ENCODE data around the gene ZNF467. TPM values are rescaled to one million over a fixed set of nuclear protein-coding genes. Genes with fewer than 3 reads are reported as not detected.

The ZNF467 gene
- total and polyA plus RNA-seq, 2 of the 8 experiments (the other 6 are each of a cell fraction or from before 2014, with no cell fraction given) = 0.50 to 0.51 TPM

- ChIA-PET POLR2A (ENCODE audit: partially characterized antibody) (no interaction called here), CTCF (ENCODE audit: partially characterized antibody) (interaction anchor here (1.0 to 4.0 kb wide), 9 partner anchors 10 to 299 kb away, joined by 3 to 22 read pairs (median 4); no protein-coding TSS in a partner anchor)
- Histone ChIP-seq H3K4me2 (ENCODE audit: insufficient read depth in 1 of 2, low read depth in 2 of 2, low read length in 2 of 2) (no peak overlapping the region), H3K27me3 (replicated peaks in 1 of 4; ENCODE audit: control insufficient read depth in 3 of 4, extremely low read depth in 1 of 4, insufficient read depth in 3 of 4, low read length in 3 of 4) (no peaks in the 10 kb centered on the region), H3K4me1 (replicated peaks in 1 of 4; ENCODE audit: control insufficient read depth in 3 of 4, insufficient read depth in 4 of 4, low read length in 3 of 4) (peaks cover 0 to 5% (median 0%) of the 10 kb centered on the region in 4 experiments; a peak in 1 of 7 replicates), H3K14ac (ENCODE audit: insufficient read length) (no peak overlapping the region), H3K79me1 (ENCODE audit: low read depth, low read length) (no peaks in the 10 kb centered on the region), H3K18ac (ENCODE audit: extremely low read depth, low read length) (no peak overlapping the region), H3K79me2 (ENCODE audit: control insufficient read depth in 1 of 2, insufficient read depth in 2 of 2, low read length in 2 of 2) (no peaks in the 10 kb centered on the region), H3K36me3 (ENCODE audit: control insufficient read depth in 2 of 4, insufficient read depth in 4 of 4, low read length in 3 of 4) (peaks cover 0 to 8% (median 7%) of the 10 kb centered on the region in 4 experiments; a peak in 5 of 8 replicates), H4K91ac (replicated peaks; ENCODE audit: insufficient read length, low read length) (no peak overlapping the region), H2BK5ac (ENCODE audit: low read depth, low read length) (no peak overlapping the region), H3K23ac (ENCODE audit: insufficient read length) (no peak overlapping the region), H4K8ac (ENCODE audit: extremely low read depth, insufficient read depth, low read length) (no peak overlapping the region), H2BK20ac (ENCODE audit: low read length) (no peak overlapping the region), H4K20me1 (replicated peaks in 1 of 2; ENCODE audit: control insufficient read depth in 1 of 2, insufficient read depth in 2 of 2, low read length in 2 of 2) (peaks cover 0 to 9% of the 10 kb centered on the region in 2 experiments), H2AK5ac (ENCODE audit: low read depth, low read length) (no peak overlapping the region), H3K9me3 (ENCODE audit: insufficient read depth in 2 of 2, low read depth in 1 of 2, low read length in 1 of 2) (no peaks in the 10 kb centered on the region), H2BK12ac (ENCODE audit: low read depth, low read length) (no peak overlapping the region), H3K27ac (ENCODE audit: low read depth, low read length) (no peak overlapping the region), H3K56ac (replicated peaks; ENCODE audit: insufficient read length, low read depth, low read length) (no peak overlapping the region), H2BK15ac (ENCODE audit: low read length) (no peak overlapping the region), H3K4ac (replicated peaks; ENCODE audit: insufficient read length, low read depth, low read length) (no peak overlapping the region), H3K9ac (replicated peaks in 1 of 4; ENCODE audit: extremely low read depth in 1 of 4, low read depth in 3 of 4, low read length in 3 of 4) (no peak overlapping the region), H3K4me3 (ENCODE audit: extremely low read depth in 1 of 4, insufficient read depth in 2 of 4, low read depth in 3 of 4, low read length in 4 of 4) (no peak overlapping the region), H2BK120ac (replicated peaks; ENCODE audit: low read depth, low read length) (no peak overlapping the region), H3K23me2 (ENCODE audit: low read depth, low read length) (no peaks in the 10 kb centered on the region), H2AFZ (ENCODE audit: low read length) (no peak overlapping the region), H4K5ac (ENCODE audit: insufficient read length, low read depth, low read length) (no peak overlapping the region)
- 96% methylated on average over 10 of the region's 10 CpGs; no CpG with 5 or more reads in 1 of the 2 experiments for WGBS, 2 experiments (ENCODE audit: extremely low coverage in 1 of 2, insufficient coverage in 1 of 2, insufficient read length in 1 of 2, insufficient replicate concordance in 2 of 2, low coverage in 1 of 2, low lambda C conversion rate in 2 of 2, missing lambda C conversion rate in 1 of 2)
- DNase-seq (ENCODE audit: low read depth in 1 of 2, low spot score in 2 of 2) (no peak), FAIRE-seq (no peak)
- TF ChIP-seq, protein P1, sequence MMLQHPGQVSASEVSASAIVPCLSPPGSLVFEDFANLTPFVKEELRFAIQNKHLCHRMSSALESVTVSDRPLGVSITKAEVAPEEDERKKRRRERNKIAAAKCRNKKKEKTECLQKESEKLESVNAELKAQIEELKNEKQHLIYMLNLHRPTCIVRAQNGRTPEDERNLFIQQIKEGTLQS (IDR thresholded peaks at IDR 0.05; ENCODE audit: insufficient read depth, low read depth, low read length) = no peak
- no peak for TF ChIP-seq MAFK (IDR thresholded peaks at IDR 0.05; ENCODE audit: low read depth, low read length)
- TF ChIP-seq RNF2 (IDR thresholded peaks at IDR 0.05; ENCODE audit: borderline replicate concordance, low read depth, low read length, missing control alignments, poor library complexity, severe bottlenecking) = no peak
- TF ChIP-seq NANOG (IDR thresholded peaks at IDR 0.05; ENCODE audit: insufficient read depth, low read depth, low read length, poor library complexity, severe bottlenecking) = no peak
- no peak for TF ChIP-seq CHD1 (IDR thresholded peaks at IDR 0.05; ENCODE audit: low read depth, low read length)
- no peak for TF ChIP-seq RAD21 (IDR thresholded peaks at IDR 0.05 in 1 of 2, conservative IDR thresholded peaks at IDR 0.05 in 1 of 2; ENCODE audit: low read depth in 2 of 2, low read length in 2 of 2)
- no peak for TF ChIP-seq TBP (IDR thresholded peaks at IDR 0.05; ENCODE audit: low read depth, low read length)
- no peak for TF ChIP-seq GABPA (IDR thresholded peaks at IDR 0.05; ENCODE audit: borderline replicate concordance, insufficient read depth, low read length)
- no peak for TF ChIP-seq RFX5 (IDR thresholded peaks at IDR 0.05; ENCODE audit: borderline replicate concordance, low read depth, low read length)
- no peak for TF ChIP-seq POLR2AphosphoS5 (IDR thresholded peaks at IDR 0.05; ENCODE audit: low read depth, low read length)
- TF ChIP-seq SIX5 (IDR thresholded peaks at IDR 0.05; ENCODE audit: low read depth, low read length) = no peak
- TF ChIP-seq EGR1 (IDR thresholded peaks at IDR 0.05; ENCODE audit: borderline replicate concordance, low read depth, low read length) = no peak
Measured at GRCh38 chr7:149732111-149732561, 41.3 kb downstream of the ZNF467 start.

All from H1 (cell line).